Fibroblast of pulmonary artery (primary cell): ENCODE data around the gene PTPRM.

Source experiments
- DNase-seq: peaks from one replicate; pipeline ENCODE4 v3.0.0-alpha.2; 2010; ENCODE audit warnings: low read depth
- H3K4me3 ChIP-seq: replicated peaks from 2 replicates; pipeline ENCODE4 v1.5.1; 2011; ENCODE audit warnings: low read depth, mild to moderate bottlenecking, control low read depth, low read length, moderate library complexity
- CTCF ChIP-seq: IDR thresholded peaks from 2 replicates; pipeline ENCODE4 v1.5.1; 2011; ENCODE audit warnings: mild to moderate bottlenecking, control low read depth, low read length, inconsistent platforms; ENCODE audit errors: missing control alignments

PTPRM gene

GRCh38 chr18:8365528-8365927 is 798.4 kb downstream of the PTPRM start:
- DNase-seq = no peak
- TF ChIP-seq CTCF = no peak
- no peak overlapping the region for H3K4me3 ChIP-seq

GRCh38 chr18:8366070-8366469 is 799.0 kb downstream of the PTPRM start:
- TF ChIP-seq CTCF = no peak
- no peak for DNase-seq
- no peak overlapping the region for H3K4me3 ChIP-seq

- TF ChIP-seq CTCF = no peak
- H3K4me3 ChIP-seq = no peak overlapping the region
- no peak for DNase-seq
Measured at GRCh38 chr18:8366656-8367055, 799.5 kb downstream of the PTPRM start.

- TF ChIP-seq CTCF = peak; percentile 46
- peak overlapping the region; percentile 8 for H3K4me3 ChIP-seq
- peak; percentile 12 for DNase-seq
Measured at GRCh38 chr18:8367217-8367988, 800.3 kb downstream of the PTPRM start.

- TF ChIP-seq CTCF = no peak
- H3K4me3 ChIP-seq = no peak overlapping the region
- DNase-seq = no peak
Measured at GRCh38 chr18:8368512-8369217, 801.5 kb downstream of the PTPRM start.

GRCh38 chr18:8373486-8373885 is 806.4 kb downstream of the PTPRM start:
- no peak for TF ChIP-seq CTCF
- H3K4me3 ChIP-seq = no peak overlapping the region
- DNase-seq = no peak
